GM21390 (cell line): ENCODE measurements around the gene CRY2.
A peak's percentile ranks its signal among the peaks of the same experiment; 100 is the strongest.

Experiments used
- ATAC-seq: cut with Tn5 transposase; IDR thresholded peaks from one replicate; pipeline ENCODE4 v1.9.1; 2021; ENCODE audit not compliant: unreplicated experiment

Gene CRY2

DNA sequence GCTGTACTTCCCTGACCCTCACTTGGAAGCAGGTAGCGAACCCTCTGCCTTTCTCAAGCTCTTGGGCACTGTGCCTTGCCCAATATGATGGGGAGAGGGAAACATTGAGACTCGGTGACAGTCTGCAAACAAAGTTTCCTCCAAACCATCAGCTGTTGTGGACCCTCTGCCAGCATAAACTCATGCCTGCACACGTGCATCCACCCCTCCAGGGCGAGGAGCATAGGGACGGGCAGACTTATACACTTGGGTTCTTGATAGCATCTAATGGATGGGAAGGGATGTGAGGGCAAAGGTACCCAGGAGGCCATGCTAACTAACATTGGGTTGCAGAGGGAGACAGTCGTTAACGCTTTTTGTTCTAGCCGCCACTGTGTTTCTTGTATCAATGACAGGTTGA lies 29.9 kb downstream of the CRY2 start:
- ATAC-seq: no peak

DNA sequence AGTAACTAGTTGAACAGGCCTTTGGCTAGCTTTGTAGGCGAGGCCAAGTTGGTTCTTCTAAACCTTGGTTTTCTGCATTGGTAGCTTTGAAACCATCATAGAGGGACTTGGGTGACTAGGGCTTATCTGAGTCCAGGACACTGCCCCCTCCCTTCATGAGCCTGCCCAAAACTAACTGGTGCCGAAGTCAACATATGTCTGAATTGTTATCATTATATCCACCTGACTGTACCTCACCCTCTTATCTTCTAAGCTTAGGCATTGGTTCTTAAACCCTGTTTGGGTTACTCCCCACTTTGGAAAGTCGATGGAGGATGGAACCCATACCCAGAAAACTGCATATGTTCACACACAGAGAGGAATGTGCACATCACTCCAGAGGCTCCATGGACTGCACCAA lies 30.6 kb downstream of the CRY2 start:
- ATAC-seq: no peak

DNA sequence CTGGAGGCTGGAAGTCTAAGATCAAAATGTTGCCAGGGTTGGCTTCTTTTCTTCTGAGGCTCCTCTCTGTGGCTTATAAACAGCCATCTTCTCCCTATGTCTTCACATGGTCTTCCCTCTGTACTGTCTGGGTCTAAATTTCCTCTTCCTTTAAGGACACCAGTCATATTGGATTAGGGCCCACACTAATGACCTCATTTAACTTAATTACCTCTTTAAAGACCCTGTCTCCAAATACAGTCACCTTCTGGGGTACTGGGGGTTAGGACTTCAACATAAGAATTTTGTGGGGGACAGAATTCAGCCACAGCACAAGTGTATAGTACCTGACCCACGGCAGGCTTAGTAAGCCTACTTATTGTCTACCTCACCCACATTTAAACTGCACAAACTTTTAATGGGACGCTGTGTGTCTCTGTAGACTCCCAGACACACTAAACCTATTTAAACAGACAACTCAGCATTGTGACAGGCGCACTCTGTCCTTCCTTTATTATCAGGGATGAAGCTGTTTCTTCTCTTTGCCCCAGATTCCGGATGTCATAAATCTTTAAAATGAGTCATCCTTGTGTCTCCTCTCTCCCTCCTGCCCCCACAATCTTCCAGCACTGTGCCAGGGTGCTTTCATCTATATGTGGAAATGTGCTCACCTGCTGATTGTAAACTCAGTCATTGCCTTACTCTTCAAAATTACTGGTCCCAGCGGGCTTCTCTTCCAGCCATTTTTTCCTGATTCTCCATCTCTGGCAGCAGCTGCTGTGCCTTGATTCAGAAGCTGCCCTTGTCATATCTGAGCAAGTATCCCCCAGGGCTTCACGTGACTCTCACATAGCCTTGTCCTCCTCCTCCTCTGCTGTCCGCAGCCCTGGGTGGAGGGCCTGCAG lies 32.8 kb downstream of the CRY2 start:
- no peak for ATAC-seq

DNA sequence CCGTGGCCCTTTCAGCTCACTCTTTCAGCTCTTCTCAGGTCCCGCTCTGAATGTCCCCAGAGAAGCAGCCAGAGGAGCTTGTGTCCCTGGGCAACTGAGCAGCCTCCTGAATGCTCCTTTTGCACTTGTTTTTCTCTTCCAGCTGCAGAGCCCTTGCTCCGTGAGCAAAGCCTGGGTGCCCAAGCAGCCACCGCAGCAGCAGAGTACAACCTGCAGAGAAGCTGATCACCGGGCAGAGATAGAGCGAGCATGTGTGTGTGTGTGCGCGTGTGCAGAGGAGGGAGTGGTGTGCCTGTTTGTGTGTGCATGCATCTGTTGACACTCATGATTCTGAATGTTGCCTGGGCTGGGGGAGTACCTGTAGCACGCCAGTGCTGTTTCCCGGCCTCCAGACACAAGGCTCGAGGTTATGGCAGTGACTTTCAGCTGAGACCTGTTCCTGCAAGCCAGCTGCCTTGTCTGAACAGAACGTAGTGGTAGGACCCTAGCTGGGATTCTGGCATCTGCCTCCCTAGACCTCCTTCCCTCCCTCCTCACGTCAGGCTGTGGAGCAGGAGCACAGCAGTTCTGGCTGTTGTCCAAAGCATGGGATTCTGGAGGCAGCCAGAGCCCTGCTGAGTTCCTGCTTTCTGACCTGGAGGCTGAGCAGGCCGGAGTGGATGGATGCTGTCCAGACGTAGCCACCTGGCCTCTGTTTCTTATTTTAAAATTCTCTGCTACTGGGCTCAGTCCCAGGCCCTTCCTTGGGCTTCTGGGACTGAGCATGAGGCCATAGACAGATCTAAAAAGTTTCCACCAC lies 33.7 kb downstream of the CRY2 start:
- ATAC-seq: no peak

GRCh38 chr11:45881708-45882368 lies 34.6 kb downstream of the CRY2 start:
- no peak for ATAC-seq

GRCh38 chr11:45884596-45885185 lies 37.4 kb downstream of the CRY2 start:
- ATAC-seq: no peak

DNA sequence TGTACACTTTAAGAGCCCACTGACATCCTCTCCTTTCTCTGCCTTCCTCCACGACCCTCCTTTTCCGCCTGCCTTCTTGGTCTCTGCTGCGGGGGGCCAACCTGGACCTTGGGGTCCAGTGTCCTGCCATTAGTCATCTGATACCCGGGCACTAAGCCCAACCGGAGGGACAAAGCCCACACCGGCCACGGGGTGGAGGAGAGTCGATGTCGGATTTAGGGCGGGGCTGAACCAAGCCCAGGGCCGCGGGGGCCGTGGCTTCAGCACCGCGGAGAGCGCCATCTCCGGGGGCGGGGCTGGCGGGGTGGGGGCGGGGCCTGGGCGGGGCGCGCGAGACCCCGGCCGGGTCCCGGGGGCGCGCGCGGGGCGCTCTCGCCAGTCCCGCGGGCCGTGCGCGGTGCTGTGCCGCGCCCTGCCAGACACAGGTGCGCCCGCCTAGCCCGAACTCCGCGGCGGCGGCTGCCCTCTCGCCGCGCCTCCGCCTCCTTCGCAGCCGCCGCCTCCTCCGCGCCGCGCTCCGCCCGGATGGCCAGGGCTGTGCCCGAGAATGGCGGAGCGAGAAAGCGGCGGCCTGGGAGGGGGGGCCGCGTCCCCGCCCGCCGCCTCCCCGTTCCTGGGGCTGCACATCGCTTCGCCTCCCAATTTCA lies 38.1 kb downstream of the CRY2 start, which contains the start of gene MAPK8IP1:
Gene MAPK8IP1 (plus strand): TSS at position 378 of the 647 bp plus-strand sequence. CDS start 170 bp downstream, at position 548.
- peak; percentile 74 for ATAC-seq

DNA sequence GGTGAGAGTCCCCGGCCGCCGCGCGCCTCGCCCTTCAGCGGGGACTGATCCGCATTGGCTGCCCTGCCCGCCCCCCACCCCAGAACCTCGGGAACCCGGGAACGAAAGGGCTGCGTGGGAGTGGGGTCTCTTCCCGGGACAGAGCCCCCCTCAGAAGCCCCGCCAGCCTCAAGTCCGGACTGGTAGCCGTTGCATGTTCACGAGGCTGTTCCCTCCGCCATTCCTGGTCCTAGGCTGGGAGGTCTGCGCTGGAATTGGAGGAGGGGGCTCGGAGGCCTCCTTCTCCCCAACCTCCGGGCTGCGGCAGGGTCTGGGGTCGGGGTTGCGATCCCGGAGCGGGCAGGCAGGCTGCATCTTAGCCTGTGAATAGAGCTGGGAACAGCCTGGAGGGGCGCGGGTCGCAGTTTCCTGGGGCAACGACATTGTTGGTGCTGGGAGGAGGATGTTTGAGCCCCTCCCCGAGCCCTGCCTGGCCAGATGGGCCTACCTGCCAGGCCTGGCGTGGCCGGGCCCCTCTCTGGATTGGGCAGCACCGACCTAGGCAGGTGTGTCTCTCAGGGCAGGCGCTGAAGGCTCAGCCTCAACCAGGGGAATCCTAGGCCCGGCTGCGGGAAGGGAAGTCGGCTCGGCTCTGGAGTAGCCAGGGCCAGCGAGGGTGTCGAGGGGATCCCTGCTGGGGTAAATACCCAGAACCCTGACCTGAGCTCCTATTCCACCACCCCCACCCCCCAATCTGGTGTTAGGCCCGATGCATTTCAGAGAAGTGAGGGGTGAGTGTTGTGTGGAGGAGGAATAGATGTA lies 38.8 kb downstream of the CRY2 start:
- no peak for ATAC-seq

- ATAC-seq: no peak
Measured at GRCh38 chr11:45886816-45887520, 39.7 kb downstream of the CRY2 start.

- no peak for ATAC-seq
Measured at GRCh38 chr11:45887587-45887986, 40.3 kb downstream of the CRY2 start.

DNA sequence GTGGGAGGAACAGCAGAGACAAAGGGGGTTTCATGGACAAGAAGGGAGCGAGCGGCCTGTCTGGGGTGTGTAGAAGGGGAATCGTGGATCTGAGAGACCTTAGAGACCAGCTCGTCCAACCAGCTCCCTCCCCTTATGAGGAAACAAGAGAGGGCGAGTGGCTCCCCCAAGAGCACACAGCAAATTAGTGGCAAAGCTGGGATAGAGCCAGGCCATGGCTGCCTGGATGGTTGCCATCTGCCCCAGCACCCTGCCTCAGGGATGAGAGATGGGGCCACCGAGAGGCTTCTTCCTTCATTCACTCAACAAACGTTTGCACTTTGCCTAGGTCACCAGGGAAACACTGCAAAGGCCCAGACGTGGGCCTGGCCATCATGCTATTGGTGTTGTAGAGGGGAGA lies 42.3 kb downstream of the CRY2 start:
- no peak for ATAC-seq

DNA sequence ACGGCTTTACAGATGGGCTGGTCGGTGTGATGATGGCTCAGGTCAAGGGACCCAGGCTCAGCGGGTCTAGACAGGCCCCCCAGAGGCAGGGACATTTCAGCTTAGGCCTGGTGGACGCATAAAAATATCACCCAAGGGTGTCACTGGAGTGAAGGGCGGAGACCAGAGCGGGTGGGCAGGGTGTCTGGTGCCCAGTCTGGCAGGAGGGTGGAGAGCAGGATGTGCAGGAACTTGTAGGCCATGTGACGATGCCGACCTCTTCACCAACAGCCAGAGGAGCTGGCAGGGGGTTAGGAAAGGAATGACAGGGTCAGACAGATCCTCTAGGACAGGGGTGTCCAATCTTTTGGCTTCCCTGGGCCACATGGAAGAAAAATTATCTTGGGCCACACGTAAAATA lies 42.7 kb downstream of the CRY2 start:
- no peak for ATAC-seq

GRCh38 chr11:45890886-45891550 lies 43.7 kb downstream of the CRY2 start:
- ATAC-seq: no peak

DNA sequence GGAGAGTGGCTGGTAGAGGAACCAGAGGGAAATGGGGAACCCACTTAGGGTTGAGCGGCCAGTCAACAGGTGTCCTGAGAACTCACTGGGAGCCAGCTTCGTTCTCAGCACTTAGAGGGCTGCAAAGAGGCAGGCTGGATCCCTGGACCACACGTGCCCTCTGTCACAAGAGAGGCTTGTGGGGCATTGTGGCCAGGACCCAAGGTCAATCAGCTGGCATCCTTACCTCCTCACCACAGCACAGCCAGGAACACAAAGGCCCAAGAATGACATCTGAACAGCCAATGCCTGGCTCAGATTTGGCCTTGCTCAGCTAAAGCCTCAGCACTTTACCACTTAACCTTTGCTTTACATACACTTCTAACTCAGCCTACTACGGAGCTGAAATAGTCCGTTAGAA lies 45.6 kb downstream of the CRY2 start:
- no peak for ATAC-seq

DNA sequence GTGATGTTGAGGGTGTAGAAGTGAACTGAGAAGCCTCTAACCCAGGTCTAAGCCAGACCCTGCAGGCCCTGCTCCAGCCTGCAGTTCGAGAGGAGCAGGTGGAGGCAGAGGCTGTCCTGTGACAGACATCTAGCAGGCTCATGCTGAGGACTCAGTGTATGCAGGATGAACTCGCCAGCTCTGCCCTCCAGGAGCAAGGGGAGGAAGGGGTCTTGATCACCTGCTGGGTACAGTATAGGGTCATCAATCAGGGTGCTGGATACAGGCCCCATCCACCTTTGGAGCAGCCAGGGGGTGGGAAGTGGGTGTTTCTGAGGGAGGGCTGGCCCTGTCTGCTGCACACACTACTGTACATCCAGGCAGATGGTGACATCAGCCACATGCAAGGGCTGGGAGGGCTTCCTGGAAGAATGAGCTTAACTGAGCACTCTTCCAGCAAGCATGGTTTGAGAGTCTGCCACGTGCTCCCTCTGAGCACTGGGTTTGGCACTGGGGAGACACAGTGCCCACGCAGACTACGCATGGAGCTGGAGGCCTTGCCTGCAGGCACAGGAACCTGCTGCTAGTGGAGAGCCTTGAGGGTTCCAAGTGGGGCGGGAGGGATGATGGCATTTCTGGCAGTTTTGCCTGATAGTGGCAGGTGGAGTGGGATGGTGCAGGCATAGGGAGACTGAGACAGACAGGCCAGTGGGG lies 47.4 kb downstream of the CRY2 start:
- no peak for ATAC-seq

- no peak for ATAC-seq
Measured at GRCh38 chr11:45895553-45896259, 48.4 kb downstream of the CRY2 start.

DNA sequence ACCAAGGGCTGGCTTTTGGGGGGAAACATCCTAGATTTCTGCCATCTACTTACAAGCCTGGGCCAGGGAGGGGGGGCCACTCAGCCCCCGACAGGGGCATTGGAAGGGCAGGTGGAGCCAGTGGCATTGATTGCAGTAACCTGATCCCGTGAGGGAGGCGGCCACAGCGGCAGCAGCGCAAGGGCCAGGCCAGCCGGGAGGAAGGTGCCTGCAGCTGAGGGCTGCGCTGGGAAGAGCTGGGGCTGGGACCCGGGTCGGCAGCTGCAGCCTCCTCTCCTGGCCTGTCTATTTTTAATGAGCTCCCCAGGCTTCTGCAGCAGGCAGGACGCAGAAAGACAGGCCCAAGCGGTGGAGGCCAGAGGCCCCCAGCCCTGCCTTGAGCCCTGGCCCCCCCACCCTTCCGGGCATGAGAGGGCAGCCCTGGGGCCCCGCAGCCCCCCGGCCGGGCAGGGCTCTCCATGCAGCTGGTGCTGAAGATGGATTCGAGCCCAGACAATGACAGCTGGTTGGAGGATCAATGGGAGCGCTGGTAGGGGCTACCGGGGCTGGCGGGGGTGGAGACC lies 49.2 kb downstream of the CRY2 start:
- no peak for ATAC-seq
